Prostate gland (tissue), 2 donors: ENCODE results near the gene ZNF423.

Source experiments
- POLR2AphosphoS5 ChIP-seq: sonication (generic); formaldehyde crosslinking; IDR thresholded peaks from one replicate; pipeline ENCODE4 v1.6.1; 2017; ENCODE audit warnings: antibody characterized with exemption
- TF ChIP-seq, protein P1 (sequence below), 4 experiments: fragments of 200-600 bp in 2 of 4; fragments of 450-650 bp in 2 of 4; sonication (generic) in 2 of 4; IDR thresholded peaks; 1 replicate in 3 of 4; 2 replicates in 1 of 4; pipeline ENCODE4 v1.5.1; 2016 to 2019; ENCODE audit warnings: antibody characterized with exemption in 4 of 4, mild to moderate bottlenecking in 2 of 4, moderate library complexity in 2 of 4

DNA sequence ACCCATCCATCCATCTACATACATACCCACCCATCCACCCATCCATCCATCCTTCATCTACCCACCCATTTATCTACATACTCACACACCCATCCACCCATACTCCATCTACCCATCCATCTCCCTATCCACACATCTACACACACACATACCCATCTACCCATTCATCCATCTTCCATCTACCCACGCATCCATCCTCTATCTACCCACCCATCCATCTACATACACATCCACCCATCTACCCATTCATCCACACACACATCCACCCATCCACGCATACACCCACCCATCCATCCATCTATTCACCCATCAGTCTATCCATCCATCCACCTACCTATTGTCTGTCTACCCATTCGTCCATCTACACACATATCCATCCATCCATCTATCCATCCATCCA lies 227.8 kb downstream of the ZNF423 start:
- TF ChIP-seq, protein P1, sequence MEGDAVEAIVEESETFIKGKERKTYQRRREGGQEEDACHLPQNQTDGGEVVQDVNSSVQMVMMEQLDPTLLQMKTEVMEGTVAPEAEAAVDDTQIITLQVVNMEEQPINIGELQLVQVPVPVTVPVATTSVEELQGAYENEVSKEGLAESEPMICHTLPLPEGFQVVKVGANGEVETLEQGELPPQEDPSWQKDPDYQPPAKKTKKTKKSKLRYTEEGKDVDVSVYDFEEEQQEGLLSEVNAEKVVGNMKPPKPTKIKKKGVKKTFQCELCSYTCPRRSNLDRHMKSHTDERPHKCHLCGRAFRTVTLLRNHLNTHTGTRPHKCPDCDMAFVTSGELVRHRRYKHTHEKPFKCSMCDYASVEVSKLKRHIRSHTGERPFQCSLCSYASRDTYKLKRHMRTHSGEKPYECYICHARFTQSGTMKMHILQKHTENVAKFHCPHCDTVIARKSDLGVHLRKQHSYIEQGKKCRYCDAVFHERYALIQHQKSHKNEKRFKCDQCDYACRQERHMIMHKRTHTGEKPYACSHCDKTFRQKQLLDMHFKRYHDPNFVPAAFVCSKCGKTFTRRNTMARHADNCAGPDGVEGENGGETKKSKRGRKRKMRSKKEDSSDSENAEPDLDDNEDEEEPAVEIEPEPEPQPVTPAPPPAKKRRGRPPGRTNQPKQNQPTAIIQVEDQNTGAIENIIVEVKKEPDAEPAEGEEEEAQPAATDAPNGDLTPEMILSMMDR (IDR thresholded peaks at IDR 0.05), result no peak
- TF ChIP-seq POLR2AphosphoS5, result no peak
